HepG2 (cell line): ENCODE data around the gene ABHD17C. TPM values are rescaled to one million over a fixed set of nuclear protein-coding genes. Genes with fewer than 3 reads are reported as not detected.

Experiments
- ATAC-seq: fragments of 200-7000 bp; cut with Tn5 transposase; 3 replicates; pipeline ENCODE4 v1.9.1; 2020; ENCODE audit warnings: mild to moderate bottlenecking, moderate library complexity
- BruUV-seq: library from RNA; stranded (reverse); fragments of 400-500 nt; replicated peaks from 2 replicates; lab custom pipeline; 2021; lab: Mats Ljungman, UMichigan
- CTCF ChIA-PET: fragments of 300-600 bp; formaldehyde crosslinking; extraction: SDS; loops from one replicate; lab custom pipeline; 2021; ENCODE audit warnings: low total read pairs, inconsistent platforms, low intra/inter-chr PET ratio; lab: Yijun Ruan, JAX
- POLR2A ChIA-PET: fragments of 350-600 bp; sonication (Branson Sonifier 250); formaldehyde crosslinking; loops from one replicate; lab custom pipeline; 2020; ENCODE audit warnings: antibody characterized with exemption, inconsistent platforms; lab: Yijun Ruan, JAX
- DNase-seq: peaks from one replicate; pipeline ENCODE4 v3.0.0-alpha.2; 2015; ENCODE audit warnings: low spot score
- FAIRE-seq: peaks from 3 replicates; lab custom pipeline; 2011; peaks lifted over from hg19 to GRCh38; lab: Jason Lieb, UNC
- H2AFZ ChIP-seq: one replicate; pipeline ENCODE4 v1.6.1; 2011; ENCODE audit warnings: low read length, inconsistent platforms
- H3K27ac ChIP-seq: fragments of 300-600 bp; 3 replicates; pipeline ENCODE4 v1.8.0; 2011; ENCODE audit warnings: mixed run types, mild to moderate bottlenecking, mixed read lengths, low read length, inconsistent platforms; ENCODE audit not compliant: insufficient read depth; ENCODE audit errors: extremely low read length
- H3K27me3 ChIP-seq, 2 experiments: fragments of 200-600 bp in 1 of 2; 2 replicates in 1 of 2; 3 replicates in 1 of 2; pipeline versions ENCODE4 v1.6.0 to v1.8.0; 2011; ENCODE audit warnings: low read length in 2 of 2, mild to moderate bottlenecking in 2 of 2, moderate library complexity in 2 of 2, inconsistent platforms in 1 of 2; ENCODE audit not compliant: insufficient read depth in 2 of 2, control insufficient read depth in 1 of 2
- H3K36me3 ChIP-seq, 2 experiments: fragments of 200-600 bp in 1 of 2; replicated peaks in 1 of 2; 2 replicates in 1 of 2; 3 replicates in 1 of 2; pipeline versions ENCODE4 v1.5.1 to v1.8.0; 2011; ENCODE audit warnings: low read length in 2 of 2, inconsistent platforms in 1 of 2; ENCODE audit not compliant: insufficient read depth in 2 of 2, control insufficient read depth in 1 of 2
- H3K4me1 ChIP-seq: 2 replicates; pipeline ENCODE4 v1.5.1; 2012; ENCODE audit warnings: low read length, inconsistent platforms; ENCODE audit not compliant: insufficient read depth
- H3K4me2 ChIP-seq: 2 replicates; pipeline ENCODE4 v1.6.0; 2011; ENCODE audit warnings: low read depth, low read length, inconsistent platforms
- H3K4me3 ChIP-seq, 3 experiments: fragments of 200-600 bp in 1 of 3; sonication (generic), shearing (Covaris generic) in 1 of 3; replicated peaks in 1 of 3; 2 replicates each; pipeline ENCODE4 v1.5.1; 2011 to 2016; ENCODE audit warnings: low read length in 3 of 3, inconsistent platforms in 2 of 3, low read depth in 2 of 3, mild to moderate bottlenecking in 2 of 3, control low read depth in 1 of 3, mixed read lengths in 1 of 3; ENCODE audit not compliant: insufficient read depth in 1 of 3
- H3K79me2 ChIP-seq: one replicate; pipeline ENCODE4 v1.6.1; 2011; ENCODE audit warnings: low read length, inconsistent platforms; ENCODE audit not compliant: insufficient read depth
- H3K9ac ChIP-seq: 2 replicates; pipeline ENCODE4 v1.6.0; 2011; ENCODE audit warnings: mild to moderate bottlenecking, low read depth, low read length, inconsistent platforms; ENCODE audit not compliant: insufficient read depth
- H3K9me3 ChIP-seq: 2 replicates; pipeline ENCODE4 v1.5.1; 2012; ENCODE audit warnings: mild to moderate bottlenecking, low read length
- H4K20me1 ChIP-seq: 2 replicates; pipeline ENCODE4 v1.6.0; 2011; ENCODE audit warnings: inconsistent platforms, mild to moderate bottlenecking, low read length, moderate library complexity; ENCODE audit not compliant: insufficient read depth
- AKAP8 ChIP-seq: sonication (generic); formaldehyde crosslinking; IDR thresholded peaks from 2 replicates; pipeline ENCODE4 v1.5.1; 2020; ENCODE audit warnings: mild to moderate bottlenecking, missing genetic modification reagents
- ATF7 ChIP-seq, 2 experiments: fragments of 450-650 bp in 1 of 2; sonication (generic) in 1 of 2; formaldehyde crosslinking in 1 of 2; IDR thresholded peaks; 2 replicates each; pipeline versions ENCODE4 v1.4.0 to v1.6.1; 2016 to 2020; ENCODE audit warnings: antibody characterized with exemption in 1 of 2, mild to moderate bottlenecking in 1 of 2, missing genetic modification reagents in 1 of 2
- CBX1 ChIP-seq: IDR thresholded peaks from one replicate; pipeline ENCODE4 v1.6.1; 2016; ENCODE audit warnings: antibody characterized with exemption, low read depth
- CREB1 ChIP-seq, 2 experiments: fragments of 450-650 bp in 1 of 2; IDR thresholded peaks; 2 replicates each; pipeline ENCODE4 v1.6.1; 2016 to 2017; ENCODE audit warnings: control low read depth in 1 of 2, mild to moderate bottlenecking in 1 of 2, missing compliant biosample characterization in 1 of 2, missing genetic modification characterization in 1 of 2
- ZSCAN12 ChIP-seq: sonication (generic); formaldehyde crosslinking; IDR thresholded peaks from 2 replicates; pipeline ENCODE4 v1.9.0; 2021; ENCODE audit warnings: mild to moderate bottlenecking, missing genetic modification reagents
- WGBS: methylation state at CpG from one replicate; pipeline ENCODE4 v1.1.6; 2017; ENCODE audit warnings: low lambda C conversion rate; 5-methylcytosine and 5-hydroxymethylcytosine counted together
- in situ Hi-C: cut with HindIII; loops from 2 replicates; pipeline ENCODE4 v1.10.0; 2017; ENCODE audit warnings: low pct_unique_long_range_greater_than_20kb; ENCODE audit not compliant: extremely low pct_ligation_motif_present
- intact Hi-C: fragments of 100-400 bp; cut with micrococcal nuclease; formaldehyde crosslinking; loops from one replicate; pipeline ENCODE4 v1.10.0; 2022; ENCODE audit not compliant: unreplicated experiment
- polyA plus RNA-seq, 8 experiments: library from polyadenylated mRNA; depleted of rRNA in 3 of 8; stranded (reverse) in 7 of 8; unstranded in 1 of 8; fragments of >200 nt; fragmentation: Illumina TruSeq in 4 of 8; extraction: Trizol in 4 of 8; gene quantifications; 2 replicates each; pipeline versions ENCODE4 v1.2.1 to v1.2.3, GENCODE V29; 2011 to 2016; ENCODE audit warnings: low read depth in 4 of 8, missing spikeins in 1 of 8, mixed read lengths in 1 of 8; ENCODE audit not compliant: insufficient read depth in 1 of 8
- total RNA-seq, 5 experiments: library from RNA; depleted of rRNA; stranded (reverse); fragments of >200 nt; fragmentation: Illumina TruSeq; extraction: Trizol; gene quantifications; 2 replicates each; pipeline ENCODE4 v1.2.3, GENCODE V29; 2016; ENCODE audit warnings: low read depth in 1 of 5
- TF ChIP-seq, protein P1 (sequence below): IDR thresholded peaks from 2 replicates; pipeline ENCODE4 v1.6.1; 2016; ENCODE audit warnings: low read depth, missing genetic modification reagents, missing compliant biosample characterization

Gene ABHD17C
- total and polyA plus RNA-seq, 2 of the 13 experiments (the other 11 are each of a cell fraction or from before 2014, with no cell fraction given): 2.9 to 3.9 TPM

DNA sequence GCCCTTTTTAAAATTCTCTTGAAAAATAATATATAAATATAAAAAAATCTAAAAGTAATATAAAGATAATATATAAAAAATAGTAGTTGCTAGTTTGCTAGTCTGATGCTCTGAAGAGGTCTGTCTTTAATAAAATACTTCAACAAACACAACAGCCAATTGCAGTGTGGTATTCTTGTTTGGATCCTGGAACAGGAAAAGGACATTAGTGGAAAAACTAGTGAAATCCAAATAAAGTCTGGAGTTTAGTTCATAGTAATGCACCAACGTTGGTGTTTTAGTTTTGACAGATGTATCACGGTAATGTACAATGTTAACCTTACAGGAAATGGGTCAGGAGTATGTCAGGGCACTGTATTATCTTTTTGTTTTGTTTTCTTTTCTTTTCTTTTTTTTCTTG, 58.1 kb downstream of the ABHD17C start:
- intact Hi-C loops: no loop called here
- in situ Hi-C loops: no loop called here
- no peak overlapping the region for H3K4me2 ChIP-seq
- TF ChIP-seq CBX1 (no peak), AKAP8 (CRISPR knock-in tag) (no peak)
- TF ChIP-seq, all 625 proteins: peak for 0
- H3K9me3 ChIP-seq: no peaks in the 10 kb centered on the region
- ATAC-seq (no peak), FAIRE-seq (no peak), DNase-seq (no peak)
- H3K4me1 ChIP-seq: no peaks in the 10 kb centered on the region
- H3K79me2 ChIP-seq: no peaks in the 10 kb centered on the region
- POLR2A ChIA-PET: no interaction called here
- H3K36me3 ChIP-seq: no peaks in the 10 kb centered on the region; a peak in 2 of 5 replicates
- no peak overlapping the region for H3K27ac ChIP-seq
- H3K27me3 ChIP-seq: no peaks in the 10 kb centered on the region
- no peak overlapping the region for H3K9ac ChIP-seq
- BruUV-seq: no TSS peak
- H4K20me1 ChIP-seq: no peaks in the 10 kb centered on the region
- CTCF ChIA-PET: no interaction called here
- H2AFZ ChIP-seq: no peak overlapping the region
- H3K4me3 ChIP-seq: no peak overlapping the region
- 88% methylated on average over 2 of the region's 2 CpGs for WGBS

DNA sequence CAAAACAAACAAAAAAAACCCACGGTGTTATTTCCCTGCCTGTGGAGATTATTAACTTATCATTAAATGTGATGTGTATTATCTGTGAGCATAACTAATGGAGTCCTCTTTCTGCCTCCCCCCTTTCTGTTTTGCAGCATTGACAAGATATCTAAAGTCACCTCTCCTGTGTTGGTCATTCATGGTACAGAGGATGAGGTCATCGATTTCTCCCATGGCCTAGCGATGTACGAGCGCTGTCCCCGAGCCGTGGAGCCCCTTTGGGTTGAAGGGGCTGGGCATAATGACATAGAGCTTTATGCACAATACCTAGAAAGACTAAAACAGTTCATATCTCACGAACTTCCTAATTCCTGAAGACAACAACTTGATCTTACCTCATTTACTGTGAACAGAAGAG, 58.9 kb downstream of the ABHD17C start:
- Histone ChIP-seq H3K27me3 (no peaks in the 10 kb centered on the region), H3K4me1 (no peaks in the 10 kb centered on the region), H3K4me3 (no peak overlapping the region), H3K27ac (no peak overlapping the region), H3K9ac (no peak overlapping the region), H3K4me2 (no peak overlapping the region), H2AFZ (no peak overlapping the region), H3K79me2 (no peaks in the 10 kb centered on the region), H4K20me1 (no peaks in the 10 kb centered on the region), H3K36me3 (no peaks in the 10 kb centered on the region; a peak in 2 of 5 replicates), H3K9me3 (no peaks in the 10 kb centered on the region)
- ATAC-seq (no peak), DNase-seq (no peak), FAIRE-seq (no peak)
- 91% methylated on average over 8 of the region's 8 CpGs for WGBS
- intact Hi-C loops: no loop called here
- TF ChIP-seq CREB1 (IDR thresholded peaks at IDR 0.05) (0 out of 2 replicates have a peak, but pooled peaks have one; percentile 8), CREB1 (CRISPR knock-in tag; IDR thresholded peaks at IDR 0.05) (no peak), ATF7 (IDR thresholded peaks at IDR 0.05) (peak; percentile 84), ATF7 (CRISPR knock-in tag; IDR thresholded peaks at IDR 0.05) (no peak), ZSCAN12 (CRISPR knock-in tag) (no peak)
- TF ChIP-seq, protein P1, sequence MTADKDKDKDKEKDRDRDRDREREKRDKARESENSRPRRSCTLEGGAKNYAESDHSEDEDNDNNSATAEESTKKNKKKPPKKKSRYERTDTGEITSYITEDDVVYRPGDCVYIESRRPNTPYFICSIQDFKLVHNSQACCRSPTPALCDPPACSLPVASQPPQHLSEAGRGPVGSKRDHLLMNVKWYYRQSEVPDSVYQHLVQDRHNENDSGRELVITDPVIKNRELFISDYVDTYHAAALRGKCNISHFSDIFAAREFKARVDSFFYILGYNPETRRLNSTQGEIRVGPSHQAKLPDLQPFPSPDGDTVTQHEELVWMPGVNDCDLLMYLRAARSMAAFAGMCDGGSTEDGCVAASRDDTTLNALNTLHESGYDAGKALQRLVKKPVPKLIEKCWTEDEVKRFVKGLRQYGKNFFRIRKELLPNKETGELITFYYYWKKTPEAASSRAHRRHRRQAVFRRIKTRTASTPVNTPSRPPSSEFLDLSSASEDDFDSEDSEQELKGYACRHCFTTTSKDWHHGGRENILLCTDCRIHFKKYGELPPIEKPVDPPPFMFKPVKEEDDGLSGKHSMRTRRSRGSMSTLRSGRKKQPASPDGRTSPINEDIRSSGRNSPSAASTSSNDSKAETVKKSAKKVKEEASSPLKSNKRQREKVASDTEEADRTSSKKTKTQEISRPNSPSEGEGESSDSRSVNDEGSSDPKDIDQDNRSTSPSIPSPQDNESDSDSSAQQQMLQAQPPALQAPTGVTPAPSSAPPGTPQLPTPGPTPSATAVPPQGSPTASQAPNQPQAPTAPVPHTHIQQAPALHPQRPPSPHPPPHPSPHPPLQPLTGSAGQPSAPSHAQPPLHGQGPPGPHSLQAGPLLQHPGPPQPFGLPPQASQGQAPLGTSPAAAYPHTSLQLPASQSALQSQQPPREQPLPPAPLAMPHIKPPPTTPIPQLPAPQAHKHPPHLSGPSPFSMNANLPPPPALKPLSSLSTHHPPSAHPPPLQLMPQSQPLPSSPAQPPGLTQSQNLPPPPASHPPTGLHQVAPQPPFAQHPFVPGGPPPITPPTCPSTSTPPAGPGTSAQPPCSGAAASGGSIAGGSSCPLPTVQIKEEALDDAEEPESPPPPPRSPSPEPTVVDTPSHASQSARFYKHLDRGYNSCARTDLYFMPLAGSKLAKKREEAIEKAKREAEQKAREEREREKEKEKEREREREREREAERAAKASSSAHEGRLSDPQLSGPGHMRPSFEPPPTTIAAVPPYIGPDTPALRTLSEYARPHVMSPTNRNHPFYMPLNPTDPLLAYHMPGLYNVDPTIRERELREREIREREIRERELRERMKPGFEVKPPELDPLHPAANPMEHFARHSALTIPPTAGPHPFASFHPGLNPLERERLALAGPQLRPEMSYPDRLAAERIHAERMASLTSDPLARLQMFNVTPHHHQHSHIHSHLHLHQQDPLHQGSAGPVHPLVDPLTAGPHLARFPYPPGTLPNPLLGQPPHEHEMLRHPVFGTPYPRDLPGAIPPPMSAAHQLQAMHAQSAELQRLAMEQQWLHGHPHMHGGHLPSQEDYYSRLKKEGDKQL (CRISPR knock-in tag): no peak
- in situ Hi-C loops: no loop called here
- BruUV-seq: no TSS peak
- CTCF ChIA-PET: no interaction called here
- POLR2A ChIA-PET: no interaction called here
